Ovary (tissue), 3 donors: ENCODE results near the gene SNORC.

ENCODE experiments used
- CTCF ChIP-seq, 3 donors: fragments of 450-650 bp in 2 of 3; fragments of 200-600 bp in 1 of 3; IDR thresholded peaks; one replicate each; pipeline versions ENCODE4 v1.5.1 to v1.8.0; 2016 to 2022; ENCODE audit warnings: antibody characterized with exemption in 3 of 3, mild to moderate bottlenecking in 1 of 3
- POLR2A ChIP-seq: fragments of 450-650 bp; IDR thresholded peaks from one replicate; pipeline ENCODE4 v1.6.1; 2017; ENCODE audit warnings: antibody characterized with exemption, mild to moderate bottlenecking, moderate library complexity
- donor health status: DM: no; HTN: no; CAD: no.

DNA sequence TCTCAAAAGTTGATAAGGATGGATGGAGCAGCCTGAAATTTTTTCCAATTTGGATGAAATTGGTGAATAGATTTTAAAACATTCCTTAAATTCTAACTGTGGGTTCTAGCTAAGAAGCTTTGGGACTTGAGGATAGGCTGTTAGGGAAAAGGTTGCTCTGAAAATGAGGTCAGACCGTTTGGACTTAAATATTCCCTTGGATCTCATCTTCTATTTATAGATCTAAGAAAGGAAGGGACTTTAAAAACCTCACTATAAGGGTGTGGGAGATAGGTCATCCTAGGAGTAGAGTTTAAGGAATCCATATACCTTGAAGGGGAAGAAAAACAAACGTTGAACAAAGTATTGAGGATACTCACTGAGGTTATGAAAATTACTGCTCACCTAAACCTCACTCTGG, 17.4 kb upstream of the SNORC start:
- TF ChIP-seq CTCF (IDR thresholded peaks at IDR 0.05) (no peak), POLR2A (no peak)
